ENCODE results near the gene CFAP100. TPM values are rescaled to one million over a fixed set of nuclear protein-coding genes. Genes with fewer than 3 reads are reported as not detected.

CFAP100 gene
- total and polyA plus RNA-seq, 9 of the 15 experiments (the other 6 are each of a cell fraction or from before 2014, with no cell fraction given): not detected

DNA sequence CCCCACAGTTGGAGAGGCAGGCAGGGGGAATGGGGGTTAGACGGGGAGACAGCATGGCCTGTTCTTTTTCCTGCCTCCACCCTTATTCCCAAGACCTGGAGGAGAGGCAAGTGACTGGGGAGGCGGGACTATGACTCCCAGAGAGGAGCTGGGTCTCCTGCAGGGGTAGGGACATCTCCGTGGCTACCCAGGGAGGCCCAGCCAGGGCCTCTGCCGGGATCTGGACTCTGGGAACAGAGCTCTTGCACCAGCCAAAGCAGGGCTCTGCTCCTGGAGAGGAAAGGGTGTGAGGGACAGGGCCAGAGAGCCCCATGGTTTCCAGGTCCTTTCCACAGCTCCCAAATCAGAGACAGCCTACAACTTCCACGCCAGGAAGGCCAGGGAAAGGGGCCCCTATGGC lies 22.8 kb downstream of the CFAP100 start (continued):
- TF ChIP-seq, protein P1, sequence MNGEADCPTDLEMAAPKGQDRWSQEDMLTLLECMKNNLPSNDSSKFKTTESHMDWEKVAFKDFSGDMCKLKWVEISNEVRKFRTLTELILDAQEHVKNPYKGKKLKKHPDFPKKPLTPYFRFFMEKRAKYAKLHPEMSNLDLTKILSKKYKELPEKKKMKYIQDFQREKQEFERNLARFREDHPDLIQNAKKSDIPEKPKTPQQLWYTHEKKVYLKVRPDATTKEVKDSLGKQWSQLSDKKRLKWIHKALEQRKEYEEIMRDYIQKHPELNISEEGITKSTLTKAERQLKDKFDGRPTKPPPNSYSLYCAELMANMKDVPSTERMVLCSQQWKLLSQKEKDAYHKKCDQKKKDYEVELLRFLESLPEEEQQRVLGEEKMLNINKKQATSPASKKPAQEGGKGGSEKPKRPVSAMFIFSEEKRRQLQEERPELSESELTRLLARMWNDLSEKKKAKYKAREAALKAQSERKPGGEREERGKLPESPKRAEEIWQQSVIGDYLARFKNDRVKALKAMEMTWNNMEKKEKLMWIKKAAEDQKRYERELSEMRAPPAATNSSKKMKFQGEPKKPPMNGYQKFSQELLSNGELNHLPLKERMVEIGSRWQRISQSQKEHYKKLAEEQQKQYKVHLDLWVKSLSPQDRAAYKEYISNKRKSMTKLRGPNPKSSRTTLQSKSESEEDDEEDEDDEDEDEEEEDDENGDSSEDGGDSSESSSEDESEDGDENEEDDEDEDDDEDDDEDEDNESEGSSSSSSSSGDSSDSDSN (IDR thresholded peaks at IDR 0.05; ENCODE audit: borderline replicate concordance in 1 of 2, low read depth in 2 of 2, low read length in 2 of 2): no peak
- TF ChIP-seq FOXA3 (CRISPR knock-in tag; conservative IDR thresholded peaks at IDR 0.05 in 1 of 2, IDR thresholded peaks at IDR 0.05 in 1 of 2) (no peak), WHSC1 (IDR thresholded peaks at IDR 0.05; ENCODE audit: low read length) (no peak), ZNF408 (CRISPR knock-in tag; IDR thresholded peaks at IDR 0.05; ENCODE audit: low read depth) (no peak)

DNA sequence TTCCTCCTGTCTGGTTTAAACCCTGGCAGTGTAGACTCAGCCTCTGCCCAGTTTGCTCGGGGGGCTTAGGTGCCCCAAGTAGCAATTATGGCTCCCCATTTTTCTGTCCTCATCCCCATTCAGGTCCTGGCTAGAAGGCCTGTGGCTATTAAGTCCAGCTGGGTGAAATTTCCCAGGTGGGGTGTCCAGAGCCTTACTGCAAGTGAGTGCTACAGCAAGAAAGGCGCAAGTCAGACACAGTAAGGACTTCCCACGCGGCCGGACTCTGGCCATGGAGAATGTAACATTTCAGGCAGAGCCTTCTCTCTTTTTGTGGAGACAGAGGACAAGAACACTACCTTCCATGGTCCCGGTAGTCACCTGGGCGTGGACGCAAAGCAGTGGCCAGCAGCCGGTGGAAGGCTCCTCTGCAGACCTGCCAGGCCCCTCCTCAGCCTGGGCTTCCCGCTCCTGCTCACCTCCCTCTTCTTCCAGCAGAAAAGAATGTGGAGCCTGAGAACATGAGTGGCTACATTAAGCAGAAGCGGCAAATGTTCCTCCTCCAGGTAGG lies 23.3 kb downstream of the CFAP100 start:
- ChIA-PET CTCF (ENCODE audit: low intra/inter-chr PET ratio) (no interaction called here), POLR2A (no interaction called here)
- Histone ChIP-seq H3K4me2 (ENCODE audit: insufficient read depth, low read length) (no peak overlapping the region), H2AFZ (ENCODE audit: low read depth, low read length) (no peak overlapping the region), H3K9me3 (replicated peaks; ENCODE audit: control insufficient read depth, insufficient read depth, low read depth, low read length) (no peaks in the 10 kb centered on the region), H3K36me3 (ENCODE audit: control insufficient read depth, insufficient read depth, low read length) (no peaks in the 10 kb centered on the region), H3K9ac (ENCODE audit: insufficient read depth in 1 of 2, low read depth in 2 of 2, low read length in 2 of 2) (no peak overlapping the region), H3K79me2 (ENCODE audit: control insufficient read depth, insufficient read depth, low read length) (no peaks in the 10 kb centered on the region), H3K4me3 (no peak overlapping the region), H3K9me1 (ENCODE audit: control insufficient read depth, insufficient read depth, low read length) (no peaks in the 10 kb centered on the region), H4K20me1 (replicated peaks; ENCODE audit: control insufficient read depth, insufficient read depth, low read length) (no peaks in the 10 kb centered on the region), H3K27ac (ENCODE audit: extremely low read depth, low read depth, low read length) (no peak overlapping the region), H3K4me1 (replicated peaks in 1 of 2; ENCODE audit: control insufficient read depth in 2 of 2, insufficient read depth in 2 of 2, low read length in 2 of 2) (peaks cover 0 to 12% of the 10 kb centered on the region in 2 experiments; a peak in 3 of 5 replicates), H3K27me3 (ENCODE audit: control insufficient read depth in 2 of 2, insufficient read depth in 2 of 2, low read length in 2 of 2) (peaks cover 3 to 35% of the 10 kb centered on the region in 2 experiments; a peak in 3 of 5 replicates)
- intact Hi-C loops (cut with micrococcal nuclease) (no loop called here), in situ Hi-C loops (cut with MboI) (no loop called here)
- BruUV-seq (replicated peaks): no TSS peak
- FAIRE-seq (no peak), ATAC-seq (no peak), DNase-seq (ENCODE audit: extremely low read depth in 1 of 4, low spot score in 3 of 4) (no peak)
- 7% methylated on average over 11 of the region's 11 CpGs for WGBS (ENCODE audit: insufficient coverage, low coverage, missing lambda C conversion rate)
- no peak for TF ChIP-seq SRF (CRISPR knock-in tag; IDR thresholded peaks at IDR 0.05)
- TF ChIP-seq TCF7 (IDR thresholded peaks at IDR 0.05; ENCODE audit: borderline replicate concordance): no peak
- no peak for TF ChIP-seq RBM39 (optimal IDR thresholded peaks at IDR 0.05; ENCODE audit: low read depth, low read length)
- TF ChIP-seq HDGF (IDR thresholded peaks at IDR 0.05): no peak
- TF ChIP-seq MTF1 (CRISPR knock-in tag; IDR thresholded peaks at IDR 0.05; ENCODE audit: borderline replicate concordance): no peak
- no peak for TF ChIP-seq ILF3 (IDR thresholded peaks at IDR 0.05; ENCODE audit: borderline replicate concordance)
- no peak for TF ChIP-seq CREM (IDR thresholded peaks at IDR 0.05; ENCODE audit: low read depth)
- TF ChIP-seq SIRT6 (IDR thresholded peaks at IDR 0.05; ENCODE audit: low read depth, low read length): no peak
- TF ChIP-seq HMG20A (CRISPR knock-in tag; conservative IDR thresholded peaks at IDR 0.05): no peak
- no peak for TF ChIP-seq ETV5 (CRISPR knock-in tag; IDR thresholded peaks at IDR 0.05; ENCODE audit: low read depth)
- no peak for TF ChIP-seq ZNF184 (CRISPR knock-in tag; IDR thresholded peaks at IDR 0.05)
- TF ChIP-seq RBM15 (IDR thresholded peaks at IDR 0.05; ENCODE audit: insufficient read depth, low read length): no peak
- TF ChIP-seq LEF1 (IDR thresholded peaks at IDR 0.05): no peak
- no peak for TF ChIP-seq HNRNPL (IDR thresholded peaks at IDR 0.05; ENCODE audit: low read depth, low read length)
- TF ChIP-seq, protein P2, sequence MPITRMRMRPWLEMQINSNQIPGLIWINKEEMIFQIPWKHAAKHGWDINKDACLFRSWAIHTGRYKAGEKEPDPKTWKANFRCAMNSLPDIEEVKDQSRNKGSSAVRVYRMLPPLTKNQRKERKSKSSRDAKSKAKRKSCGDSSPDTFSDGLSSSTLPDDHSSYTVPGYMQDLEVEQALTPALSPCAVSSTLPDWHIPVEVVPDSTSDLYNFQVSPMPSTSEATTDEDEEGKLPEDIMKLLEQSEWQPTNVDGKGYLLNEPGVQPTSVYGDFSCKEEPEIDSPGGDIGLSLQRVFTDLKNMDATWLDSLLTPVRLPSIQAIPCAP (CRISPR knock-in tag; IDR thresholded peaks at IDR 0.05; ENCODE audit: borderline replicate concordance): no peak
- TF ChIP-seq LARP7 (IDR thresholded peaks at IDR 0.05): no peak

Measured in K562 (cell line).